ENCODE measurements around the gene PTPN14.

The PTPN14 gene

GRCh38 chr1:214326406-214326805 lies 225.0 kb downstream of the PTPN14 start:
- peak; percentile 77 for DNase-seq

GRCh38 chr1:214324896-214325800 lies 226.3 kb downstream of the PTPN14 start:
- no peak for DNase-seq

GRCh38 chr1:214321705-214322453 lies 229.5 kb downstream of the PTPN14 start:
- no peak for DNase-seq

GRCh38 chr1:214319938-214320337 lies 231.5 kb downstream of the PTPN14 start:
- DNase-seq, result peak; percentile 7

- no peak for DNase-seq
Observed at GRCh38 chr1:214318956-214319736, 232.3 kb downstream of the PTPN14 start.

GRCh38 chr1:214318356-214318755 lies 233.0 kb downstream of the PTPN14 start:
- no peak for DNase-seq

- no peak for DNase-seq
Observed at GRCh38 chr1:214317734-214318133, 233.7 kb downstream of the PTPN14 start.

GRCh38 chr1:214317300-214317699 lies 234.1 kb downstream of the PTPN14 start:
- DNase-seq, result no peak

GRCh38 chr1:214316593-214316992 lies 234.8 kb downstream of the PTPN14 start:
- DNase-seq, result no peak

GRCh38 chr1:214314178-214314843 lies 237.1 kb downstream of the PTPN14 start:
- no peak for DNase-seq

GRCh38 chr1:214312530-214313051 lies 238.8 kb downstream of the PTPN14 start:
- no peak for DNase-seq

GRCh38 chr1:214310777-214311690 lies 240.4 kb downstream of the PTPN14 start:
- peak; percentile 64 for DNase-seq

GRCh38 chr1:214310010-214310409 lies 241.4 kb downstream of the PTPN14 start:
- DNase-seq, result peak; percentile 78

GRCh38 chr1:214306269-214306668 lies 245.1 kb downstream of the PTPN14 start:
- no peak for DNase-seq

GRCh38 chr1:214305164-214305751 lies 246.1 kb downstream of the PTPN14 start:
- DNase-seq, result no peak

GRCh38 chr1:214303141-214303930 lies 248.1 kb downstream of the PTPN14 start:
- DNase-seq, result no peak

GRCh38 chr1:214301526-214301925 lies 249.9 kb downstream of the PTPN14 start:
- DNase-seq, result no peak

GRCh38 chr1:214300149-214300780 lies 251.1 kb downstream of the PTPN14 start:
- DNase-seq, result no peak

All from OCI-M1 (cell line).